HG02870 (cell line): ENCODE results near the gene KIF5A.

Source experiments
- ATAC-seq: cut with Tn5 transposase; IDR thresholded peaks from one replicate; pipeline ENCODE4 v1.9.1; 2021; ENCODE audit warnings: mild to moderate bottlenecking, moderate library complexity; ENCODE audit not compliant: unreplicated experiment

The KIF5A gene

GRCh38 chr12:57518920-57519795 lies 30.7 kb upstream of the KIF5A start:
- no peak for ATAC-seq

- no peak for ATAC-seq
Measured at GRCh38 chr12:57519796-57520052, 30.1 kb upstream of the KIF5A start.

DNA sequence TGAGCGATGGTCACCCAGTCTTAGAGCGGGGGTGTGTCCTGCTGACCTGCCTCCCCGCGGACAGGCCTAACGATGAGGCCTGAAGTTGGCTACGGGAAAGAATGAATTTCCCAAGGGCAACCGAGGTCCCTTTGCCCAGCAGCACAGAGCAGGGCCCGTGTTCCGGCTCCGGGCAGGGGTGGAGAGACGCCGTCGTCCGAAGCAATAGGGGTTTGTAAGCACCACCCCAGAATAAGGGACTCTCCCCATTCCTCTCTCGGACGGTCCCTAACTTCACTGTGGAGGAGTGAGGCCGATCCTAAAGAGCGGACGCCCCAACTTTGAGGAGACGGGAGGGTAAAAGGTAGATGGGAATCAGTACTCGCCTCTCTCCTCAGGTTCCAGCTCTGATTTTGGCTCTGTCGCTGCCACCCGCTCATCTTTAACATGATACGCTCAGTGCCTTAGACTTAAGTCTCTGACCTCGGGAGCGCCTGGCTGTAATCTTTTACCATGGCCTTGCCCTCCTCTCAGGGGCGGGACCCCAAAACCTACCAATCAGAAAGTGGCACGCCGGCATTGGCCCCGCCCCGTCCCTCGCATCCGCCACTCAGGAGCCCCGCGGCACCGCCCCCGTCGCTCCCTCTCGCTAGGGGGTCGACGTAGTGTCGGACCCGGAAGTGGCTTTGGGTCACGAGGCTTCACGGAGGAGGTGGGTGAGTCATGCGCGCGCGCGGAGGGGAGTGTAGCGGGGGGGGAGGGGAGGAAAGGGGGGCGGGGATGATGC lies 29.6 kb upstream of the KIF5A start, which contains the start of gene DDIT3:
TSS of gene DDIT3 (minus strand) at position 462 of the 766 bp plus-strand sequence. CDS start 3,108 bp downstream, outside the sequence.
- ATAC-seq: peak; percentile 61

- ATAC-seq: no peak
Measured at GRCh38 chr12:57521525-57522010, 28.3 kb upstream of the KIF5A start.

GRCh38 chr12:57522011-57522886 lies 27.6 kb upstream of the KIF5A start, which contains the start of gene MBD6:
Gene MBD6 (plus strand): TSS chr12:57522824. CDS start chr12:57524304, 1,480 bp downstream.
- peak; percentile 43 for ATAC-seq

DNA sequence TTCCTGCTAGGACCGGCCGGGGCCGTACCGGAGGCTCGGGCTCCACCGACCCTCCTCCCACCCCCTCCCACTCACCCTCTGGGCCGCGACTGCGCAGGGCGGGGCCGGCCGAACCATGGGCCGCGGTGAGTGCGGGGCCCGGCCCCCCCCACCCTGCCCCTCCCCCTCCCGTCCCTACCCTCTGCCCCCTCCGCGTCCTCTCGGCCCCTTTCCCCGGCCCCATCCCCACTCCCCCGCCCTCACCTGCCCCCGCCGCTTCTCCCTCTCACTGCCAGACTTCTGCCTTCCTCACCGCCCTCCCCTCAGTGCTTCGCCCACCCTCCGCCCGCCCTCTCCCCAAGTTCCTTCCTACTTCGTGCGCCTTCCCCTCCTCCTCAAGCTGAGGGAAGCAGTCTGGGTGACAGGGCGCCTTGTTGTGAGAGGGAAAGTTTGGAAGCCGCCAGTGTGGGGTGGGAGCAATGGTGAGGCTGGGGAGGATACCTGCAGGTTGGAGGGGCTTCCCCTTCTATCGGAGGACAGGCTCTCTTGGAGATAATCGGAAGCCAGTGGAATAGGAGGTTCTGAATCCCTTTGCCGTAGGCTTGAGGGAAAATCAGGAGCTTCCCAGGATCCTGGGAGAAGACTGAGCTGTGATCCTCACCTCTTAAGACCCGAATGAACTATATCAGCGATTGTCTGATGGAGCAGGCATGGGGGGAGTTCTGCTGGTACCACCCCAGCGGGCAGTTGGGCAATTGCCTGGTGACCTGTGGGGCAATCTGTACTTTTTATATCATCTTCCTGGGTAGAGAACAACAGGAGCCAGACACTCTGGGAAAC lies 26.7 kb upstream of the KIF5A start:
- ATAC-seq: no peak

DNA sequence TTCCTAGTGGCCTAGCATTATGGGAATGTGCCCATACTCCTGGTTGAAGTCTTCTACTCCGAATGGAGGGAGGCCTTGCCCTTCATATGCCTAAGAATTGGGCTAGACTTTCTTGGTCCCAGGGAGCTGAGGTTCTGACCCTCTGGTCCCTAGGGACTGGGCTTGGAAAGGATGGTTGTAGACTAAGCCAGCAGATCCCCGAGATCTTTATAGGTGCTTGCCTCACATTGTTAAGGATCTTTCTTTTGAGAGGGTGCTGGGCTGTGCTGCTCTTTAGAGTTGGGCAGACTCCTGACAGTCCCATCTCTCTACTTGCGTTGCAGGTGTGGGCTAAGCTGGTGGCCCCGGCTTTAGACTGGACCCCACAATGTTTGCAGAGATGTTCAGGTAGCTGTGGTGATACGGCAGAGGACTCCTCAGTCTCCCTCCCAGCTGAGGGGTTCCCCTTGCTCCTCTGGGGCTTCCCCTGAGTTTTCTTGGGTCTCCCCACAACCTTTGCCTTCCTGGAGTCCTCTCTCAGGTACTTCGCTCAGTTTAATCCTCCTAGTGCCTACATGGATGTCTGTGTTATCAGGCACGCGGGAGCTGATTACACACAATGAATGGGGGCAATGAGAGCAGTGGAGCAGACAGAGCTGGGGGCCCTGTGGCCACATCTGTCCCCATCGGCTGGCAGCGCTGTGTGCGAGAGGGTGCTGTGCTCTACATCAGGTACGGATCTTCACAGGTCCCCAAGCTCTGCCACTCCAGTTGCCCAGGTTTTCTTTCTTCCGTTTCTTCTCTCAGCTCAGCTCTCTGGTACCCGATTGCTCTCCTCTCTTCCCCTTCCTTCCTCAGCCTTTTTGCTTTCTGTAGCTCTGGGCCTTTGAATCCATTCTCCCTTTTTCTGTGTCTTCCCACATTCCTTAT lies 25.9 kb upstream of the KIF5A start:
- no peak for ATAC-seq

- no peak for ATAC-seq
Measured at GRCh38 chr12:57524814-57525614, 24.8 kb upstream of the KIF5A start.

DNA sequence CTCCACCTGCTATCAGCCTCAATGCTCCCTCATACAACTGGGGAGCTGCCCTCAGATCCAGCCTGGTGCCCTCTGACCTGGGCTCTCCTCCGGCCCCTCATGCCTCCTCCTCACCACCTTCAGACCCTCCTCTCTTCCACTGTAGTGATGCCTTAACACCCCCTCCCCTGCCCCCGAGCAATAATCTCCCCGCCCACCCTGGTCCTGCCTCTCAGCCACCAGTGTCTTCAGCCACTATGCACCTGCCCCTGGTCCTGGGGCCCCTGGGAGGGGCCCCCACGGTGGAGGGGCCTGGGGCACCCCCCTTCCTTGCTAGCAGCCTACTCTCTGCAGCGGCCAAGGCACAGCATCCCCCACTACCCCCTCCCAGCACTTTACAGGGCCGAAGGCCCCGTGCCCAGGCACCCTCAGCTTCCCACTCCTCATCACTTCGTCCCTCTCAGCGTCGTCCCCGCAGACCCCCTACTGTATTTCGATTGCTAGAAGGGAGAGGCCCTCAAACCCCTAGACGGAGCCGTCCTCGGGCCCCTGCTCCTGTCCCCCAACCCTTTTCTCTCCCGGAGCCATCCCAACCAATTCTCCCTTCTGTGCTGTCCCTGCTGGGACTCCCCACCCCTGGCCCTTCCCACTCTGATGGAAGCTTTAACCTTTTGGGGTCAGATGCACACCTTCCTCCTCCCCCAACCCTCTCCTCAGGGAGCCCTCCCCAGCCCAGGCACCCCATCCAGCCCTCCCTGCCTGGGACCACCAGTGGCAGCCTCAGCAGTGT lies 24.0 kb upstream of the KIF5A start:
- ATAC-seq: no peak

DNA sequence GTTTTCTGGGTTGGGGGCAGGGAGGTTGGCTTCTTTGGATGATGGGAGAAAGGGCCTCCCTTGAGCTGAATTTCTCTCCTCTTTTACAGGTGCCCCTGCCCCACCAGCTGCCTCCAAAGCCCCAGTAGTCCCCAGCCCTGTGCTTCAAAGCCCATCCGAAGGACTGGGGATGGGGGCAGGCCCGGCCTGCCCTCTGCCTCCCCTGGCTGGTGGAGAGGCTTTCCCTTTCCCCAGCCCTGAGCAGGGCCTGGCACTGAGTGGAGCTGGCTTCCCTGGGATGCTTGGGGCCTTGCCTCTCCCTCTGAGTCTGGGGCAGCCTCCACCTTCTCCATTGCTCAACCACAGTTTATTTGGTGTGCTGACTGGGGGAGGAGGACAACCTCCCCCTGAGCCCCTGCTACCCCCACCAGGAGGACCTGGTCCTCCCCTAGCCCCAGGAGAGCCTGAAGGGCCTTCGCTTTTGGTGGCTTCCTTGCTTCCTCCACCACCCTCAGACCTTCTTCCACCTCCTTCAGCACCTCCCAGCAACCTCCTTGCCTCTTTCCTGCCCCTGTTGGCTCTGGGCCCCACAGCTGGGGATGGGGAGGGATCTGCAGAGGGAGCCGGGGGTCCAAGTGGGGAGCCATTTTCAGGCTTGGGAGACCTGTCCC lies 23.2 kb upstream of the KIF5A start:
- ATAC-seq: no peak

GRCh38 chr12:57527184-57527583 lies 22.7 kb upstream of the KIF5A start:
- no peak for ATAC-seq

DNA sequence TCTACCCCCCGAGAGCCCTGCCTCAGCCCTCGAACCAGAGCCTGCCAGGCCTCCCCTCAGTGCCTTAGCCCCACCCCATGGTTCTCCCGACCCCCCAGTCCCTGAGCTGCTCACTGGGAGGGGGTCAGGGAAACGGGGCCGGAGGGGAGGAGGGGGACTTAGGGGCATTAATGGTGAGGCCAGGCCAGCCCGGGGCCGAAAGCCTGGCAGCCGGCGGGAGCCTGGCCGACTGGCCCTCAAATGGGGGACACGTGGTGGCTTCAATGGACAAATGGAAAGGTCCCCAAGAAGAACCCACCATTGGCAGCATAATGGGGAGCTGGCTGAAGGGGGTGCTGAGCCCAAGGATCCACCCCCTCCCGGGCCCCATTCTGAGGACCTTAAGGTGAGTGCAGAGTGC lies 21.7 kb upstream of the KIF5A start:
- ATAC-seq: no peak

DNA sequence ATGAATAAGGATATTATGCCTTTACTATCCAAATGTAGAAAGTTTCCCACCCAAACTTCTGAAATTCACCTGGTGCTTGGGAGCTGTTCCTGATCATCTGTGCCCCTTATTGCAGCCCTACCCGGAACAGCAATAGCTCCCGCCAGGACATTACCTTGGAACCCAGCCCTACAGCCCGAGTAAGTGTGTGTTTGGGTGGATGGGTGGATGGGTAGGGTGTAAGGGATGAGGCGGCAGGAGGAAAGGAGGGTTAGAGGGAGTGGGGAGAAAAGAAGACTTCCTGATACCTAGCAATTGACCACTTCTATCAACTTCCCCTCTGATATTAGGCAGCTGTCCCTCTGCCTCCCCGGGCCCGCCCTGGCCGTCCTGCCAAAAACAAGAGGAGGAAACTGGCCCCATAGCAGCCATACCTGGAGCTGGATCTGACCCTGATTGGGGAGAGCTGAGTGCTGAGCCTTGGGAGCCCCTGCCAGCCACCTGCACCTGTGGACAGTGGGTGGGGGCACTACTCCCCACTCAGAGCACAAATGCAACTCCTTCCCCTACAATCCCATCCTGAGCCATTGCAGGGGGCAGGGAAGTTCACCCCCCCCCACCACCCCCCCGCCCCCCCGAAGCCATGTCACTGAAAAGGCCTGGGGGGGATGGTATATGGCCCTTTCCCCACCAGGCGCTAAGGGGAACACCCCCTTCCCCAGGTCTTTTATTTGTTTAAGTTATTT lies 20.9 kb upstream of the KIF5A start:
- no peak for ATAC-seq

DNA sequence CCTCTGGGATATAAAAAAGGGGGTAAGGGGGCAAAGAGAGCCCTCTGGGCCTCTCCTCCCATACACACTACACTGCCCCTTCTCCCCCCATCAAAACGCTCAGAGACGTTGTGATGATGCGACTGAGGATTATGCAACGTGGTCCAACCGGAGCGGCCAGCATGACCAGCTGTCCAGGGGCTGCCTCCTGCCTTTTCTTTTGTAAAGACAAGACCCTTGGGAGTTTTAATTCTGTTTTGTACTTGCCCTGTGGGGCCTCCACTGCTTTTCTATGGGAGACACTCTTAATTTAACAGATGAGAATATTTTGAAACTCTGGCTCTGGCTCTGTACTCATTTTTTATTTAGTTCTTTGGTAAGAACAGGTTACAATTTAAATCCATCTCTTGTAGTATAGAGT lies 20.0 kb upstream of the KIF5A start:
- no peak for ATAC-seq

DNA sequence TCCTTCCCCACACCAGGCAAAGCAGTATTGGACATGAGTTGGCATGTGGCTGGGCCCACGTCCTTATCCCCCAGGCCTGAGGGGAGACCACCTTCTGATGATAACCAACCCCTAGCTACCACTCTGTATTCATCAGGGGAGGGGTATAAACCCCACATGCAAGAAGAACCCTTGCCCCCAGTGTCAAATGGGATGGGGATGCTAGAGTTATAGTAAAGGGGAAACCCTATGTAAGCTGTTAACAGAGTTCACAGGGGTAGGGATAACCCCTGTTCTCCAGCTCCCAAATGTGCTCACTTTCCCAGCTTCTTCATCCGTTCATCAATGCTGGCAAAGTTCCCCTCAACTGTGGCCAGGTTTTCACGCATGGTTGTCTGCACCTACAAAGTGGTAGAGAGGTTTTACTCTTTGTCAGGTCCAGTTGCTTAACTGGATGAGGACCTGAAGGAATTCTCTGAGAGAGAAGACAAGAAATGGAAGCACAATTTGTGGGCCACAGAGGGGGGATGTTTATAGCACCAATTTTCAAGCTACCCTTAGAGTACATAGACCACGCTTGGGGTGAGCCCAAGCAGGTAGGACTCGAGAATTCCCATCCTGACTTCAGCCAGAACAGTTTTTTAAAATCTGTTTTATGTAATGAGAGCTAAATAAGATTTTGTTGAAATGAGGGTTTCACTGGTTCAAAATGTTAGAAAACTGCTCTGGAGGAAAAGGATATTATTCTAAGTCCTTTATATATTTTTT lies 19.3 kb upstream of the KIF5A start:
- no peak for ATAC-seq

GRCh38 chr12:57531836-57532235 lies 18.0 kb upstream of the KIF5A start:
- no peak for ATAC-seq
